Stimulated activated CD8-positive, alpha-beta memory T cell treated with anti-CD3 and anti-CD28 coated beads, Interleukin-12 subunit alpha, Interleukin-12 subunit beta, amount 100 ng/mL, for 4 hours (primary cell): Measurements from ENCODE around the gene SLC35E2B.

ENCODE experiments used
- DNase-seq: peaks from one replicate; pipeline ENCODE4 v3.0.0-alpha.2; 2020; ENCODE audit warnings: low read depth

Gene SLC35E2B

DNA sequence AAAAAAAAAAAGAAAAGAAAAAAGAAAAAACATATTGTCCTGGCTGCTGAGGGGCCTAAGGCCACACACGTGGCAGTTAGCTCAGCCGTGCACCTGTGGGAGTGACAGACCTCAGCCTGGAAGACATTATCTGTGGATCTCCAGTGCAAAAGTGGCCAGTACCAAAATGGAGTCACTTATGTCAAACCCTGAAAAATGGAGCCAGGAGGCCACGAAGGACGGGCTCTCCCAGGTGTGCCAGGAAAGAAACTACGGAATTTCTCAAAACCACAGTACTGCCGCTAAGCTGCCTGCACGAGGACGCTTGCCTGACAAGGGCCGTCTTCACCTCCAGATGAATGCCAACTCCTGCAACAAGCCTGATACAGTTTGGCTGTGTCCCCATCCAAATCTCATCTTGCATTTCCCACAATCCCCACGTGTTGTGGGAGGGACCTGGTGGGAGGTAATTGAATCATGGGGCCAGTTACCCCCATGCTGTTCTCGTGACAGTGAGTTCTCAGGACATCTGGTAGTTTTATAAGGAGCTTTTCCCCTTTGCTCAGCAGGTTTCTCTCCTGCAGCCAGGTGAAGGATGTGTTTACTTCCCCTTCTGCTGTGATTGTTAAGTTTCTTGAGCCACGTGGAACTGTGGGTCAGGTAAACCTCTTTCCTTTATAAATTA, 82.6 kb downstream of the SLC35E2B start:
- no peak for DNase-seq
